Nephron (organoid): ENCODE measurements around the gene SEZ6L.

ENCODE experiments used
- H3K27ac Mint-ChIP-seq, 3 experiments: 2 replicates each; pipeline ENCODE4 v1.8.0; 2020; ENCODE audit warnings: mixed read lengths in 3 of 3, mild to moderate bottlenecking in 2 of 3, moderate library complexity in 1 of 3
- H3K27me3 Mint-ChIP-seq: 2 replicates; pipeline ENCODE4 v1.8.0; 2021; ENCODE audit warnings: low read depth, mild to moderate bottlenecking, moderate library complexity, mixed read lengths
- H3K36me3 Mint-ChIP-seq: 2 replicates; pipeline ENCODE4 v1.8.0; 2020; ENCODE audit warnings: low read depth, mixed read lengths
- H3K4me1 Mint-ChIP-seq: 2 replicates; pipeline ENCODE4 v1.8.0; 2020; ENCODE audit warnings: mixed read lengths
- H3K4me3 Mint-ChIP-seq, 3 experiments: 2 replicates each; pipeline ENCODE4 v1.8.0; 2020; ENCODE audit warnings: mild to moderate bottlenecking in 3 of 3, mixed read lengths in 3 of 3, moderate library complexity in 2 of 3
- H3K9me3 Mint-ChIP-seq: 2 replicates; pipeline ENCODE4 v1.8.0; 2020; ENCODE audit warnings: mixed read lengths
- TF ChIP-seq, protein P1 (sequence below), 3 experiments: fragments of 200-600 bp; sonication (generic); IDR thresholded peaks; one replicate each; pipeline ENCODE4 v1.5.0; 2021; ENCODE audit warnings: antibody characterized with exemption in 3 of 3; ENCODE audit not compliant: unreplicated experiment in 3 of 3

The SEZ6L gene

DNA sequence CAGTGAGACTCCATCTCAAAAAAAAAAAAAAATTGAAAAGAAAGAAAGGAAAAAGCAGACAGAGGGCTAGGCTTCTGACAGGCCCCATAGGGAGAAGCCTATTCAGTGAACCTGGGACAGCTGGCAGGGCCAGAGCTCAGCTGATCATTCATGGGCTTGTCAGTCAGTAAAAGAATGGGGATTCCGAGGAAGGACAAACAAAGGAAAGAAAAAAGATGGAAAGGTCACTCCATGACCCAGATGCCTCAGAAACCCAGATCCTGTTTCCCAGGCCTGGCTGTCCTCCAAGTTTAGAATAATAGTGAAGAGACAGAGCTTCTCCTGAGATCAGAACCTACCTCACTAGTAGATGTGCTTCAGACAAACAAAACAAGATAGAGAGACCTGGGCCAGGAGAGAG, 225.5 kb downstream of the SEZ6L start:
- Mint-ChIP-seq H3K4me3 (no peak overlapping the region), H3K27ac (no peak overlapping the region), H3K4me1 (peaks cover 12% of the 10 kb centered on the region), H3K36me3 (no peaks in the 10 kb centered on the region), H3K9me3 (no peaks in the 10 kb centered on the region), H3K27me3 (peaks cover 9% of the 10 kb centered on the region)
- TF ChIP-seq, protein P1, sequence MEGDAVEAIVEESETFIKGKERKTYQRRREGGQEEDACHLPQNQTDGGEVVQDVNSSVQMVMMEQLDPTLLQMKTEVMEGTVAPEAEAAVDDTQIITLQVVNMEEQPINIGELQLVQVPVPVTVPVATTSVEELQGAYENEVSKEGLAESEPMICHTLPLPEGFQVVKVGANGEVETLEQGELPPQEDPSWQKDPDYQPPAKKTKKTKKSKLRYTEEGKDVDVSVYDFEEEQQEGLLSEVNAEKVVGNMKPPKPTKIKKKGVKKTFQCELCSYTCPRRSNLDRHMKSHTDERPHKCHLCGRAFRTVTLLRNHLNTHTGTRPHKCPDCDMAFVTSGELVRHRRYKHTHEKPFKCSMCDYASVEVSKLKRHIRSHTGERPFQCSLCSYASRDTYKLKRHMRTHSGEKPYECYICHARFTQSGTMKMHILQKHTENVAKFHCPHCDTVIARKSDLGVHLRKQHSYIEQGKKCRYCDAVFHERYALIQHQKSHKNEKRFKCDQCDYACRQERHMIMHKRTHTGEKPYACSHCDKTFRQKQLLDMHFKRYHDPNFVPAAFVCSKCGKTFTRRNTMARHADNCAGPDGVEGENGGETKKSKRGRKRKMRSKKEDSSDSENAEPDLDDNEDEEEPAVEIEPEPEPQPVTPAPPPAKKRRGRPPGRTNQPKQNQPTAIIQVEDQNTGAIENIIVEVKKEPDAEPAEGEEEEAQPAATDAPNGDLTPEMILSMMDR (IDR thresholded peaks at IDR 0.05; ENCODE audit: unreplicated experiment in 3 of 3): no peak

DNA sequence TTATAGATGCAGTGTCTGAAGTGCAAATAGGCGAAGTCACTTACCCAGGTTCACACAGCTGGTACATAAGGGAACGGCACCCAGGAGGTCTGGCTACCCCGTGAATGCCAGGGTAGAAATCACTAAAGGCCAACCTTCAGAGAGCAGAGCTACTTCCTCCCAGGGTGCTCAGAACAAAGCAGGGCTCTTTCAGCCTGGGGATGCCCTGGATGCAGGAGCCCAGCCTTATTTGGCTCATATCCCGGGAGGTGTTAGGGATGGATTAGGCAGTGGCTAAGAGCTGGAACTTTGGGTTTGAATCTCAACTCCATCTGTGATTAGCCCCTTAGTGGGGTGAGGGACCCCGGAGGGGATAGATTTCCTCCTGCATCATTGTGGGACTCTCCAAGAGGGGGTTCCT, 226.7 kb downstream of the SEZ6L start:
- H3K4me1 Mint-ChIP-seq: peaks cover 12% of the 10 kb centered on the region
- TF ChIP-seq, protein P1 (IDR thresholded peaks at IDR 0.05; ENCODE audit: unreplicated experiment in 3 of 3): no peak
- no peak overlapping the region for H3K27ac Mint-ChIP-seq
- peaks cover 9% of the 10 kb centered on the region for H3K27me3 Mint-ChIP-seq
- H3K4me3 Mint-ChIP-seq: no peak overlapping the region
- H3K9me3 Mint-ChIP-seq: no peaks in the 10 kb centered on the region
- no peaks in the 10 kb centered on the region for H3K36me3 Mint-ChIP-seq

DNA sequence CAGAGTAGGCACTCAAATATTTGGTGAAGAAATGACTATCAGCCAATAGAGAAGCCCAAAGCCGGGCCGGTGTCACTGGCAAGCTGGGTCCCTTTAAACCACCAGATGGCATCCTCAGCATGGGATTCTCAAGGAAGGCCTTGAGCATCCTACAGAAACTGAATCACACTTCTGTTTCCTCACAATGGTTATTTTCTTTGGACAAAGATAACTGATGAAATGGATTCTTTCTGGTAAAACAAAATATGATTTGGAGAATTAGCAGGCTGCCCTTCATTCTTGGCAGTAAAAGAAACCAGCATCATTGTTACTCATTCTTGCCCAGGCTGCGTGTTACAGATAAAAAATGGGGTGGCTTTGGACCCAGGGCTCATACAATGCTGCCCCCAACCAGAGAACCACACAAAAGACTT, 229.5 kb downstream of the SEZ6L start:
- Mint-ChIP-seq H3K4me1 (peaks cover 8% of the 10 kb centered on the region), H3K27me3 (peaks cover 13% of the 10 kb centered on the region), H3K27ac (no peak overlapping the region), H3K36me3 (no peaks in the 10 kb centered on the region), H3K4me3 (no peak overlapping the region), H3K9me3 (no peaks in the 10 kb centered on the region)
- TF ChIP-seq, protein P1 (IDR thresholded peaks at IDR 0.05; ENCODE audit: unreplicated experiment in 3 of 3): peak; percentile 66 to 71 (median 67)

DNA sequence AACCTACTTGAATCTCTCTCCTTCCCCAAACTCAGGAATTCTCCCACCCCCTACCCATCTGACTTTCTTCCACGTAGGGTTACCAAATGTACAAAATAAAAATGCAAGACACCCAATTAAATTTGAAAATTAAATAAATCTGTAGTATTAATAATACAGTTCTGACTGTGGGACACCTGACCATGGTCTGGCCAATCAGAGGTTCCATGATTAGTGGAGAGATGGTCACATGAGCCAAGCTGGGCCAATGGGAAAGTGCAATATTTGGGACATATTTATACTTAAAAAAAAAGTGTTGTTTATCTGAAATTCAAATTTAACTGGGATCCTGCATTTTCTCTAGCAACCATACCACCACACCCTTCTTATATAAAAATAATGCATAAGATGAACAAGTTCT, 230.0 kb downstream of the SEZ6L start:
- H3K27ac Mint-ChIP-seq: no peak overlapping the region
- H3K4me3 Mint-ChIP-seq: no peak overlapping the region
- no peaks in the 10 kb centered on the region for H3K36me3 Mint-ChIP-seq
- TF ChIP-seq, protein P1 (IDR thresholded peaks at IDR 0.05; ENCODE audit: unreplicated experiment in 3 of 3): no peak
- no peaks in the 10 kb centered on the region for H3K9me3 Mint-ChIP-seq
- peaks cover 12% of the 10 kb centered on the region for H3K27me3 Mint-ChIP-seq
- peaks cover 6% of the 10 kb centered on the region for H3K4me1 Mint-ChIP-seq

DNA sequence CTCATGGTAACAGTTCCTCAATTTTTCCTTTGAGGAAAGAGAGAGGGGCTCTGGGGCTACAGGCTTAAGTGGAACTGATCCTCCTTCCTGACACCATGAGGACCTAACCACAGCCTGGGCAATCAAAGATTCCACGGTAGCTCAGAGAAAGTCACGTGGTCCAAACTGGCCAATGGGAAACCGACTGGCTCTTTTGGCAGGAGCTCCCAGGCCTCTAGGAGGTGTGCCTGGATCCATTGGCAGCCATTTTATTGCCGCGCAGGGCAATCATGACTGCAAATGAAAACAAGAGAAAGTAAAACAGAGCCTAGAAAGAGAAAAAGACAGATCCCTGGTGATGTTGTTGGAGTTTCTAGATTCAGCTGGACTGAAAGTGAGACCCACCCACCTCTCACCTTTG, 232.5 kb downstream of the SEZ6L start:
- TF ChIP-seq, protein P1 (IDR thresholded peaks at IDR 0.05; ENCODE audit: unreplicated experiment in 3 of 3): no peak
- no peaks in the 10 kb centered on the region for H3K9me3 Mint-ChIP-seq
- no peak overlapping the region for H3K4me3 Mint-ChIP-seq
- H3K27me3 Mint-ChIP-seq: peaks cover 19% of the 10 kb centered on the region
- no peaks in the 10 kb centered on the region for H3K36me3 Mint-ChIP-seq
- H3K4me1 Mint-ChIP-seq: peaks cover 11% of the 10 kb centered on the region
- H3K27ac Mint-ChIP-seq: no peak overlapping the region

DNA sequence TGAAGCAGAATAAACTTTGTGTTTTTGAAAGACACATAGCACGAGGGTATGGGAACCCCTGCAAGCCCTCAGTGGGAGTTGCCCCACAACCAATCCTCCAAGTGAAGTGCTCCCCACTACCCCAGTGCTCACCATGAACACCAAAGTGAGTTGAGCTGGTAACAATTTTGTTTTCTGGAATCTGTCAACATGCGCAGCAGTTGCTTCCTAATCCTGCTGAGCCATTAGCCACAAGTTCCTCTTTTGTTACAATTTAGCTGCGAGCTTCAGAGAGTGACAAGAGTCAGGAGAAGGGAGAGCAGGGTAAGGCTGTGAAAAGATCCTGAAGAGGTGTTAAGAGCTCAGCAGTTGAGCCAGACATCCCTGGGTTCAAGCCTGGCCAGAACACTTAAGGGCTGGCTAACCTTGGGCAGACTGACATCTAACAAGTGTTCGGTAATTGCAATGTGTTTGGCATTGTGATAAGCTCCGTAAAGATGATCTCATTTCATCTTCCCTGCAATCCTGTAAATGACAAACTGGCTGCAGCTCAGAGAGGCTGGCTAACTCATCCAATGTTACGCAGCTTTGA, 235.7 kb downstream of the SEZ6L start:
- TF ChIP-seq, protein P1 (IDR thresholded peaks at IDR 0.05; ENCODE audit: unreplicated experiment in 3 of 3): no peak
- H3K4me3 Mint-ChIP-seq: no peak overlapping the region
- no peaks in the 10 kb centered on the region for H3K36me3 Mint-ChIP-seq
- H3K27me3 Mint-ChIP-seq: peaks cover 27% of the 10 kb centered on the region
- H3K4me1 Mint-ChIP-seq: peaks cover 14% of the 10 kb centered on the region
- H3K27ac Mint-ChIP-seq: no peak overlapping the region
- no peaks in the 10 kb centered on the region for H3K9me3 Mint-ChIP-seq
